GM12891 (cell line): ENCODE measurements around the gene TIPARP.

Source experiments
- POLR2A ChIP-seq: IDR thresholded peaks from 2 replicates; pipeline ENCODE4 v1.6.1; 2011; ENCODE audit warnings: low read depth, low read length, control low read depth
- POLR2AphosphoS5 ChIP-seq: IDR thresholded peaks from 2 replicates; pipeline ENCODE4 v1.6.1; 2011; ENCODE audit warnings: low read depth, low read length, control low read depth
- TAF1 ChIP-seq: IDR thresholded peaks from 2 replicates; pipeline ENCODE4 v1.6.1; 2011; ENCODE audit warnings: low read depth, low read length, control low read depth

GRCh38 chr3:156639414-156640023, 34.9 kb upstream of the TIPARP start:
- TF ChIP-seq TAF1 (no peak), POLR2A (no peak), POLR2AphosphoS5 (no peak)
